ENCODE measurements around the gene NAV3.

GRCh38 chr12:78248321-78248720, 417.6 kb downstream of the NAV3 start:
- TF ChIP-seq, protein P1, sequence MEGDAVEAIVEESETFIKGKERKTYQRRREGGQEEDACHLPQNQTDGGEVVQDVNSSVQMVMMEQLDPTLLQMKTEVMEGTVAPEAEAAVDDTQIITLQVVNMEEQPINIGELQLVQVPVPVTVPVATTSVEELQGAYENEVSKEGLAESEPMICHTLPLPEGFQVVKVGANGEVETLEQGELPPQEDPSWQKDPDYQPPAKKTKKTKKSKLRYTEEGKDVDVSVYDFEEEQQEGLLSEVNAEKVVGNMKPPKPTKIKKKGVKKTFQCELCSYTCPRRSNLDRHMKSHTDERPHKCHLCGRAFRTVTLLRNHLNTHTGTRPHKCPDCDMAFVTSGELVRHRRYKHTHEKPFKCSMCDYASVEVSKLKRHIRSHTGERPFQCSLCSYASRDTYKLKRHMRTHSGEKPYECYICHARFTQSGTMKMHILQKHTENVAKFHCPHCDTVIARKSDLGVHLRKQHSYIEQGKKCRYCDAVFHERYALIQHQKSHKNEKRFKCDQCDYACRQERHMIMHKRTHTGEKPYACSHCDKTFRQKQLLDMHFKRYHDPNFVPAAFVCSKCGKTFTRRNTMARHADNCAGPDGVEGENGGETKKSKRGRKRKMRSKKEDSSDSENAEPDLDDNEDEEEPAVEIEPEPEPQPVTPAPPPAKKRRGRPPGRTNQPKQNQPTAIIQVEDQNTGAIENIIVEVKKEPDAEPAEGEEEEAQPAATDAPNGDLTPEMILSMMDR (IDR thresholded peaks at IDR 0.05), result no peak
- no peak for TF ChIP-seq POLR2A (IDR thresholded peaks at IDR 0.05)
- no peak for TF ChIP-seq POLR2AphosphoS5 (IDR thresholded peaks at IDR 0.05)

Data from gastroesophageal sphincter (tissue), 3 donors.